ENCODE results near the gene C11orf97. TPM values are rescaled to one million over a fixed set of nuclear protein-coding genes. Genes with fewer than 3 reads are reported as not detected.

Gene C11orf97
- total RNA-seq, 1 experiment from 2014 or later = not detected

DNA sequence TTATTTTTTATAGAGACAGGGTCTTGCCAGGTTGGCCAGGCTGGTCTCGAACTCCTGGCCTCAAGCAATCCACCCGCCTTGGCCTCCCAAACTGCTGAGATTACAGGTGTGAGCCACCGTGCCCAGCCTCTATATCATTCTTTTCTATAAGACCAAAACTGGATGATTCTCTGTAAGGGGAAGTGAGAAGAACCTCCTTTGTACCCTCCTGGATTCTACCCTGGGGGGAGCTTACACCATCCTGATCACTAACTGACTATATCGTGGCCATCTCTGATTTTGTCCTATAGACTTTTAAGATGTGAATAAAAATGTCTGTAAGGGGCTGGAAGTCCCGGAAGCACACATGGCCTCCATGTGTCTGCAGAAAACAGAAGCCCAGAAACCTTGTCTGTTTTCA, 64.0 kb downstream of the C11orf97 start:
- no TSS peak for BruUV-seq (replicated peaks)
- CTCF ChIA-PET = no interaction called here
- no peaks in the 10 kb centered on the region for H3K4me1 ChIP-seq (ENCODE audit: control insufficient read depth in 1 of 2, insufficient read depth in 2 of 2, low read length in 2 of 2)
- POLR2A ChIA-PET = no interaction called here
- H4K20me1 ChIP-seq (ENCODE audit: insufficient read depth) = no peaks in the 10 kb centered on the region
- RAD21 ChIA-PET (ENCODE audit: low non-redundant PET in 1 of 2, low total read pairs in 2 of 2, uncharacterized antibody in 2 of 2, unreplicated experiment in 2 of 2) = no interaction called here
- no peak overlapping the region for H3K4me2 ChIP-seq (ENCODE audit: low read length)
- ATAC-seq = no peak
- H3K36me3 ChIP-seq (ENCODE audit: control insufficient read depth in 1 of 2, insufficient read depth in 2 of 2, low read length in 2 of 2) = no peaks in the 10 kb centered on the region
- no peak overlapping the region for H2AFZ ChIP-seq (ENCODE audit: low read depth, low read length, poor library complexity, severe bottlenecking)
- no peaks in the 10 kb centered on the region for H3K9me3 ChIP-seq (ENCODE audit: control insufficient read depth in 1 of 2, insufficient read depth in 1 of 2, low read depth in 1 of 2, low read length in 2 of 2)
- no peaks in the 10 kb centered on the region for H3K27me3 ChIP-seq (ENCODE audit: insufficient read depth, low read length)
- no peak for TF ChIP-seq CEBPB (IDR thresholded peaks at IDR 0.05; ENCODE audit: low read depth)
- no peak for TF ChIP-seq SRF (IDR thresholded peaks at IDR 0.05; ENCODE audit: low read depth)
- TF ChIP-seq ZFX (IDR thresholded peaks at IDR 0.05) = no peak
- no peak for TF ChIP-seq YY1 (IDR thresholded peaks at IDR 0.05; ENCODE audit: extremely low read depth, insufficient replicate concordance, low read depth, low read length)
- TF ChIP-seq REST (IDR thresholded peaks at IDR 0.05; ENCODE audit: low read depth) = no peak
- TF ChIP-seq FOSL1 (IDR thresholded peaks at IDR 0.05; ENCODE audit: low read depth) = no peak
- no peak for TF ChIP-seq SIN3A (IDR thresholded peaks at IDR 0.05; ENCODE audit: low read depth)
- no peak for TF ChIP-seq ELF1 (IDR thresholded peaks at IDR 0.05; ENCODE audit: borderline replicate concordance, low read depth)
- TF ChIP-seq, protein P1, sequence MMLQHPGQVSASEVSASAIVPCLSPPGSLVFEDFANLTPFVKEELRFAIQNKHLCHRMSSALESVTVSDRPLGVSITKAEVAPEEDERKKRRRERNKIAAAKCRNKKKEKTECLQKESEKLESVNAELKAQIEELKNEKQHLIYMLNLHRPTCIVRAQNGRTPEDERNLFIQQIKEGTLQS (IDR thresholded peaks at IDR 0.05) = no peak
- no peak for TF ChIP-seq SP1 (IDR thresholded peaks at IDR 0.05; ENCODE audit: low read depth)
- no peak for TF ChIP-seq EZH2phosphoT487 (IDR thresholded peaks at IDR 0.05; ENCODE audit: borderline replicate concordance)
- TF ChIP-seq EGR1 (IDR thresholded peaks at IDR 0.05; ENCODE audit: low read depth) = no peak
- TF ChIP-seq JUND (IDR thresholded peaks at IDR 0.05) = no peak
- TF ChIP-seq EZH2 (IDR thresholded peaks at IDR 0.05) = no peak
- TF ChIP-seq POLR2A (IDR thresholded peaks at IDR 0.05; ENCODE audit: borderline replicate concordance, extremely low read depth, insufficient read depth, insufficient read length) = no peak
- no peak for TF ChIP-seq MAX (IDR thresholded peaks at IDR 0.05)
- TF ChIP-seq ZNF274 (IDR thresholded peaks at IDR 0.05; ENCODE audit: low read depth, low read length) = no peak
- TF ChIP-seq CBX3 (IDR thresholded peaks at IDR 0.05; ENCODE audit: low read depth) = no peak
- TF ChIP-seq, protein P2, sequence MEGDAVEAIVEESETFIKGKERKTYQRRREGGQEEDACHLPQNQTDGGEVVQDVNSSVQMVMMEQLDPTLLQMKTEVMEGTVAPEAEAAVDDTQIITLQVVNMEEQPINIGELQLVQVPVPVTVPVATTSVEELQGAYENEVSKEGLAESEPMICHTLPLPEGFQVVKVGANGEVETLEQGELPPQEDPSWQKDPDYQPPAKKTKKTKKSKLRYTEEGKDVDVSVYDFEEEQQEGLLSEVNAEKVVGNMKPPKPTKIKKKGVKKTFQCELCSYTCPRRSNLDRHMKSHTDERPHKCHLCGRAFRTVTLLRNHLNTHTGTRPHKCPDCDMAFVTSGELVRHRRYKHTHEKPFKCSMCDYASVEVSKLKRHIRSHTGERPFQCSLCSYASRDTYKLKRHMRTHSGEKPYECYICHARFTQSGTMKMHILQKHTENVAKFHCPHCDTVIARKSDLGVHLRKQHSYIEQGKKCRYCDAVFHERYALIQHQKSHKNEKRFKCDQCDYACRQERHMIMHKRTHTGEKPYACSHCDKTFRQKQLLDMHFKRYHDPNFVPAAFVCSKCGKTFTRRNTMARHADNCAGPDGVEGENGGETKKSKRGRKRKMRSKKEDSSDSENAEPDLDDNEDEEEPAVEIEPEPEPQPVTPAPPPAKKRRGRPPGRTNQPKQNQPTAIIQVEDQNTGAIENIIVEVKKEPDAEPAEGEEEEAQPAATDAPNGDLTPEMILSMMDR (IDR thresholded peaks at IDR 0.05 in 2 of 3, conservative IDR thresholded peaks at IDR 0.05 in 1 of 3; ENCODE audit: borderline replicate concordance in 1 of 3, insufficient read depth in 1 of 3, low read depth in 2 of 3, low read length in 2 of 3) = no peak
- TF ChIP-seq TCF7L2 (IDR thresholded peaks at IDR 0.05; ENCODE audit: borderline replicate concordance, extremely low read depth, insufficient read depth, insufficient read length) = no peak
- intact Hi-C loops (cut with micrococcal nuclease) = no loop called here
- no peaks in the 10 kb centered on the region for H3K79me2 ChIP-seq (ENCODE audit: insufficient read depth, low read length)
- no peak for DNase-seq (ENCODE audit: low read depth, low spot score)
- H3K27ac ChIP-seq (ENCODE audit: low read depth, low read length) = no peak overlapping the region
- H3K9ac ChIP-seq (ENCODE audit: low read length) = no peak overlapping the region
- H3K4me3 ChIP-seq (replicated peaks in 1 of 2; ENCODE audit: low read depth in 1 of 2, low read length in 2 of 2) = no peak overlapping the region
- H3K9me2 ChIP-seq (ENCODE audit: insufficient read depth) = no peaks in the 10 kb centered on the region

Measured in HCT116 (cell line).